ENCODE results near the gene ARMH1.

- TF ChIP-seq CTCF (IDR thresholded peaks at IDR 0.05 in 8 of 11, conservative IDR thresholded peaks at IDR 0.05 in 3 of 11) (no peak), POLR2AphosphoS5 (IDR thresholded peaks at IDR 0.05) (no peak)
These were observed 4.1 kb downstream of the ARMH1 start for GRCh38 chr1:44678626-44679025.

All from spleen (tissue), 7 donors.